HG03196 (cell line): Measurements from ENCODE around the gene ANAPC4.

Source experiments
- ATAC-seq: cut with Tn5 transposase; IDR thresholded peaks from one replicate; pipeline ENCODE4 v1.9.1; 2021; ENCODE audit not compliant: unreplicated experiment

The ANAPC4 gene

DNA sequence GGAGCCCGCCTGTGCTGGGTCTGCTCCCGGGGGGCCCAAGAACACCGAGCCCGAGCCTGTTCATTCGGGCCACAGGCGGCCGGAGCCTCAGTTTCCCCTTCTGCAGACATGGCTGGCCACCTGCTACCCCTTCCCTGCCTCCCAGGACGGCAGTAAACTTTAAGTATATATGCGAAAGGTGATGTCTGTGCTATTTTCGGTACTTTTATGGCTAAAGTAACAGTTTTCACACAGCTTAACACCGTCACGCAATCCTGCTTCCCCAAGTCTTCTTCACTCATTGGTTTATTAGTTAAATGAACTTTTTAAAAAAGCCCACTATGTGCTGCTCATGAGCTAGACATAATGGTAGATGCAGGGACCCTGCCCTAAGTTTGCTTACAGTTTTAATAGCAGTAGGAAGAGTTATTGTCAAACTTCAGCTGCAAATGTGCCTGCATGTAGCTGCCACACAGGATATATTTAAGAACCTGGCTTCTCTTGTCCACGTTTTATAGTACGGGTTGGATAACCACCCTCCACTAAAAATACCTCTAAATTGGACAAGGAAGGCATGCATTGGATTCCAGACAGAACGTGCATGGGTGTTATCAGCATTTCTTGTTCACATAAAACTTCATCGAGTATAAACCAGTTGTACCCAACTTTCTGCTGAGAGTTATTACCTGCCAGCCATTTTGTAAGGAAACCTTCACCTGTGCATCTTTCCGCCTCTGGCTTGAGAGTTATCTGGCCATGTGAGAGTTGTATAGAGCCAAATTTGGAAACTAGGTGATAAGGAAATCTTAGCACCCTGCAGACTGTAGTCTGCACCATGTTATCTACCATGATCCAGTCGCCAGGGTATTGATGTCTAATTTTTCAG is 741 bp downstream of the ANAPC4 start:
- peak; percentile 3 for ATAC-seq

DNA sequence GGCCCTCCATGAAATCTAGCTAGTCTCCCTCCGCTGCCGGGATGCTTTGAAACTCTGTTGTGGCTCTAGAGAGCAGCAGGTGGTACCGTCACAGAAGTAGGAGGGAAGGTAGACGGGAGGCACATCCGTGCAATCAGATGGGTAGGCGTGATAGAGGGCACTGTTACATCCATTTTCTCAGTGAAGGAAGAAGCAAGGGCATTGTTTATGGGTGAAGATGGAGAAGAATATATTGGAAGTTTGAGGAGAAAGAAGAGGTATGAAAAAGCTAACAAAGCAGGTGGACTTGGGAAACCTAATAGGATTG is 1.3 kb downstream of the ANAPC4 start:
- ATAC-seq = no peak

DNA sequence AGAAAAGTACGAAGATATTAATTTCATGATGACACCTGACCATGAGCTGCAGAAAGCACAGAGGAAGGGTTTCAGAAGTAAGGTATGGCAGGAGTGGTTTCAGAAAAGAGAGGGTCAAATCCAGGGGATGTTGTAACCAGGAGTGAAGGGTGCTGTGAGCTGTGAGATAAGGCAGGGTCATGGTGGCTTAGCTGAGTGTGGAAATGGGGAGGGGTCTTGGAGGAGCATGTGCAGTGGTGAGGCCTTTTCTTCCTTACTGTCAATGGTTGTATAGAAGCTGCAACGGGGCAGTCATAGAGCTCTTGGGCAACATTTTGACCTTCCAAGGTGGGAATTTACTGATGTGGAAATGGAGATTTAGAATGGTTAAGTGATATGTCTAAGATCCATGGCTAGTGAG is 2.5 kb downstream of the ANAPC4 start:
- ATAC-seq = no peak

DNA sequence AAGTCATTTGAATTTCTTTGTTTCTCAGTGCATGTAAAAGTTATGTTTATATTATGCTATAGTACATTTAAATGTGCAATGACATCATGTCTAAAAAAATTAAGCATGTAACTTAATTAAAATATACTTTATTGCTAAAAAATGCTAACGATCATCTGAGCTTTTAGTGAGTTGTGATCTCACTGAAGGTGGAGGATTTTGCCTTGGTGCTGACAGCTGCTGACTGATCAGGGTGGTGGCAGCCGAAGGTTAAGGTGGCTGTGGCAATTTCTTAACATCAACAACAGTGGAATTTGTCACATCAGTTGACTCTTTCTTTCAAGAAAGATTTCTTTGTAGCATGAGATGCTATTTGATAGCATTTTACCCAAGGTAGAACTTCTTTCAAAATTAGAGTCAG is 6.6 kb downstream of the ANAPC4 start:
- ATAC-seq = no peak

DNA sequence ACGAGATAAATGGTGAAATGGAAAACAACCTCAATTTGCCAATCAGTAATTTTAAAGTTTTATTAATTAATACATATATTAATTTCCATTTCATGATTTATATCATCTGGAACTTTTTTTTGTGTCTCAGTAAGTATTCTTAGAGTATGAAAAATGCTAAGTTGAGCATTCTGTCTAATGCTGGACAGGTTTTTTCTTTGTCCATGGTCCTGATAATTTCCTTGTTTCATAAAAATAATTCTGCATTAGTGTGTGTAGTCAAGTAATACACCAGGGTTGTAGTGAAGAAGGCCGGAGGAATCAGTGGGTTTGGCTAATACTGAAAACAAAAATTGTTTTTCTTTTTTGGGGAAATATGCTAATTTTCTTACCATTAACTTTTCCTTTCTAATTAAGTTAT is 9.9 kb downstream of the ANAPC4 start:
- no peak for ATAC-seq

DNA sequence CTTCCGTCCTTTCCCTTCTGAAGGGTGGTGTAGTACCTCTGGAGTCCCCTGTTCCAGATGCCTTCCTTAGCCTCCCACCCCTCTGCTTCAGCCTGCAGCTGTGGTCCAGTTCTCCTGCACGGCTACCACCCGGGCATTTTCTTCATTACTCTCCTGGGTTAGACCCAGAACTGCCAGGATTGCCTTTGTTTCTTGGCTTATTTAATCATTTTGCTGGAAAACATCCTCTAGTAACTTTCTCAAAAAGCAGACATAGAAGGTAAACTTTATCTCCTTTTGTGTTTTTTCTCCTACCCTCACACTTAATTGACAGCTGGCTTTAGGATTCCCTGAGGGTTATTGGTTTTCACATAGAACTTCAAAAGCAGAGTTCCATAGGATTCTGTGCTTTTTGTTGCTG is 20.2 kb downstream of the ANAPC4 start:
- ATAC-seq = no peak

DNA sequence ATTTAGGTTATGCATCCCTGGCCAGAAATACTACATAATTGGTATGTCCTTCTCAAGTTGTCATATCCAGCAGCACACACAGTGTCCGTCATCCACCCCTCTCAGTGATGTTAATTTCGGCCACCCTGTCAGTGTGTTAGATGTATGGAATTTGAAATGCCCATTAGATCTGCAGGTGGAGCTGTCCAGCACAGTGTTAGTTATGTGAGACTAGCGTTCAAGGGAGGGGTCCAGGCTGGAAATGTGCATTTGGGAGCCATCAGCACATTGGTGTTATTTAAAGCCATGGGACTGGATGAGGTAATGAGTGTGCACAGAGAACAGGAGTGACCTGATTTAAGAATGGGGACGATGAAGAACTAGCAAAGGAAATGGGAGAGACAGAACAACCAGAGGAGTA is 22.4 kb downstream of the ANAPC4 start:
- ATAC-seq = no peak

DNA sequence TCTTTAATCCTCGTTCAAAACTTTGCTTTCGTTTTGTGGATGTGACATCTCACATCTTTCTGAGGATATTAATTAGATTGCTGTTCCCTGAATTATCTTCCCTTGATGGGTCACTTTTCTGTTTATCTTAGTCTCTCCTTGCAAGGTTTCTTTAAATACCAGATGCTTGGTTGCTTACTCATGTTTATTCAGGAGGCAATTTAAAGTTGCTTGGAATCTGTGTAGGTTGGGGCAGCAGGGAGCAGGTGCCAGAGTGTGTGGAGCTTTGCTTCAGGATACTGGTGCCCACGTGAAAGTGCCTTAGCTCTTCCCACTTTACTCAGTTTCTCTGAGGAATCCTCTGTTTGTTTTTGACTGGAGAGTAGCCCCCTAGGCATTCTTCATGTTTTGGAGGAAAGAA is 24.0 kb downstream of the ANAPC4 start:
- no peak for ATAC-seq

DNA sequence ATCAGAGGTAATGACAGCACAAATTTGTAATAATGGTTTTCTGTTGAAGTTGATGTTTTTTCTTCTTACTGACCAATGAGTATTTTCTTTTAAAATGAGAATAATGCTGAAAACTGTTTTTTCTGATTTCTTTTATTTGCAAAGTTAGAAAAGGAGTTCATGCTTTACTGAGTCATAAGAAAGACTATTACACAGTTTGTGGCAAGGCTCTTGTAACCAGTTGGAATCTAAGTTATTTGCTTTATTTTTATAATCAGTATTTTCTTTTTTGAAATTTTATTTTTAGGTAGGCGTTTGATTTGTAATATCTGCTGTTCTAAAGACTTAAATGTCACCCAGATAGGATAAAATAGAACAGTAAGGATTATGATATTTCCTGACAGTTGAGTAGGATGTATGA is 25.5 kb downstream of the ANAPC4 start:
- ATAC-seq = no peak

DNA sequence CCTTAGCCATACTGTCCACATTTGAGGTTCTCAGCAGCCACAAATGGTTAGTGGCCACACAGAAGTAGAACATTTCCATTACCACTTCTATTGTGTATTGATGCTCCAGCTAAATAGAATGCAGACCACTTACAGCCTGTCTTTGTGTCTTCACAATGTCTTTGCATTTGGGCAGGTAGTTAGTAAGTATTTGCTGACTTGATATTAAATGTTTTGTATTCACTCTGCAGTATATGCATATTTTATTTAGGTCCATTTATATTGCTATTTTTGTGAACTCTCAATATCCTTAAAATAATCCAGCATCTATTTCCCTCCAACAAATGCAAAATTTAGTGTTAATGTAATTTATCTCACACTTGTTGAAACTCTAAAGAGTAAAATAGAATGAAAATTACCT is 26.6 kb downstream of the ANAPC4 start:
- no peak for ATAC-seq

DNA sequence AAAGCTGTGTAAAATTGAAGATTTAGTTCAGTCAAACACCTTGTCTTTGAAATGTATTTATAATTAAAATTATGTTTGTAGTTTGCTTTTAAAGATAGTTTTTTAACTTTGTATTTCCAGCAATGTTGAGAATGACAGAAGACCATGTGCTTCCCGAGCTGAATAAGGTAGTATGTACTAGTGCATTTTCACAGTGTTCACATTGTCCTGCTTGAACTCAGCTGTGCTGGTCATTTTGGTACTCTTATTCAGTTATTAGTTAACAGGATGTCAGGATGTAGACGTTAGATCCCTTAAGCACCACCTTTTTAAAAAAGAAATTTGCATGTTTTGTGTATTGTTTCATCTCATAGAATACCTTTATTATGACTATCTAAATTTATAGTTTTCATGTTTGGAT is 28.4 kb downstream of the ANAPC4 start:
- ATAC-seq = no peak

DNA sequence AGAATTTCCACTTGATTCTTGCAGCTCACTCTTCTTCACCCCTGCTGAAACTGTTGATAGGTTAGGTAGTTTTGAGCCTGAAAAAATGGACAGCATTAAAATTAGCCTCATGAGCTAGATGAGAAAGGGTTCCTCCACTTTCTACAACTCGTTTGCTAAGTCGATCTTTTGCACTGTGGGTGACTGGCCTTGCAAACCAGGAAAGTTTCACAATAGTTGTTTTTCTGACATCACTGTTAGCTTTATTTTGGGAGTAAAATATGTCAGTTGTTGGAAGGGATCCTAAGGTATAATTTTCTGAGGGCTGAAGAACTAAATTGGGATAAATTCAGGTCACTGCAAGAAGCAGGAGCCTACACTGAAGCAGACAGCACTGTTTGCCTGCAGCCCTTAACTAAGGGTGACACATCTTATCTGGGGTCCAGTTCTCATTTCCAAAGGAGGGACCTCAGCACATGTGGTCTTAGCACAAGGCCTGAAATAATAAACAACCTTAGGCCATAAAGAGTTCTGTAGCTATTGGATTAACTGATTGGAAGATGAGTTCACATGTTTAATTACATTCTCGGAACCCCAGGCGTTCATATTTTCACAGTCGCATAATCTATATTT is 29.1 kb downstream of the ANAPC4 start:
- no peak for ATAC-seq

DNA sequence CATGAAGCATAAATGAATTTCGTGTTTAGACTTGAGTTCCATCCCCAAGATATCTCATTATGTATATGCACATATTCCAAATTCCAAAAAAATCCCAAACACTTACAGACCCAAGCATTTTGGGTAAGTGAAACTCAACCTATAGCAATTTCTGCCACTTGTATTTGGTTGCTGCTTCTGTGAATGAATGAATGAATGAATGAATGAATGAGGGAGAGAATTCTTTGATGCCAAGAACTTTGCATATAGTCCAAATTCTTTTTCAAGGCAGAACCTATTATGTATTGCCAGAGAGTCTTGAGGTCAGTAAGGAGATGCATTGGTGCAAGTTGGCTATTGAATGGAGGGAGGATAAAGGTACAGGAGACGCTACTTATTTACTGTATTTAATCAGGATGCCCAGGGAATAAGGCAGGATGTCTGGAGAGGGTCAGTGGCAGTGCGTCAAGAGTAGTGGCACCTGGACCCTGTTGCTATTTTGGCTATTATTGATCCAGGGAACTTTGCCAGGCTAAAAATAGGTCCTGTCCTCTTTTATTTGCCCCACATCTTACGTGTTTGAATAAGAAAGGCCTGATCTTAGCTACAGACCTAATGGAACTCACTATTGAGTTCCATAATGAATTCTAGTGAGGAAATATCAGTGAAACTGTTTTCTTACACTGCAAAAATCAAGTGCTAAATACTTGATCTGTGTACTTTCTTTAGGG is 33.9 kb downstream of the ANAPC4 start:
- no peak for ATAC-seq

DNA sequence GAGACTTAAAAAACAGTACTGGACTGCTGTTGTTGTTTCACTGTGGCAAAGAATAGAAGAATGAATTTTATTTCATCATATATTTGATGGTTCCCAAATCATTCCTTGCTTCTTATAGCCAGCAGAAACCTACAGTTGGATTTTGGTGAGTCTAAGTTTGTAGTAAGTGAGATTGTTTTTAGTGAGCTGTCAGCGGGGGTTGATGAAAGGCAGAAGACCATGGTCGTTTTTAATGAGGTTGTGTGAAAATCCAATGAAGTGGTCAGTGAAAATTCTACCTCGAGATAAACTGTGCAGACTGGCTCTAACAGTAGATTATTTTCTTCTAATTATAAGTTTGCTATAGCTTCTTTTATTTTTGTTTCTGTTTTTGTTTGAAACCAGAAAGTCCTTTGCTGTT is 36.2 kb downstream of the ANAPC4 start:
- no peak for ATAC-seq

DNA sequence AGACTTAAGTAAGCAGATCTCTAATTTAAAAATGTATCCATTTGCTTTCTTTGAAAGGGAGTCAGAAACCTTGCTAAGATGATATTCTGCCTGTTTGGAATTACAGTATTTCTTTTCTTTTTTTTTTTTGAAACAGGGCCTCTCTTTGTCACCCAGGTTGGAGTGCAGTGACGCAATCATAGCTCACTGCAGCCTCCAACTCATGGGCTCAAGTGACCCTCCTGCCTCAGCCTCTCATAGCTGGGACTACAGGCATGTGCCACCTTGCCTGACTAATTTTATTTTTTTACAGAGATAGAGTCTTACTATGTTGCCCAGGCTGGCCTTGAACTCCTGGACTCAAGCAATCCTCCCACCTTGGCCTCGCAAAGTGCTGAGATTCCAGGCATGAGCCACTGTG is 40.0 kb downstream of the ANAPC4 start:
- no peak for ATAC-seq

DNA sequence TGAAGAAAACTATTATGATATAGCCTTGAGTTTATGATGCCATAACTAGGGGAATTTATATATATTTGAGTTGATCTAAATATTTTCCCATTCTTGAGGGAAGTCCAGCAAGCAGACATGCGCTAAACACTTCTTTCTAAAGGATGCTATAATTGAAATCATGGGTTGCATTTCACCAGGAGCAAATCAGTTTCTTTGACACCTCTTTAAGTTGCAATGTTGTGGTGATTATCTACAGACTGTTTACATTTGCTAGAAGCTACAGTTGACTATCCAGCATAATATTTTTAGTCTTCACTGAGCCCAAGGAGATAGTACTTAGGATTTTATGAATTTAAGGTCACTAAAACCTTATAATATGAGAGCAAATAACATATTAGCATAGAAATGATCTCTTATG is 43.9 kb downstream of the ANAPC4 start:
- ATAC-seq = no peak

DNA sequence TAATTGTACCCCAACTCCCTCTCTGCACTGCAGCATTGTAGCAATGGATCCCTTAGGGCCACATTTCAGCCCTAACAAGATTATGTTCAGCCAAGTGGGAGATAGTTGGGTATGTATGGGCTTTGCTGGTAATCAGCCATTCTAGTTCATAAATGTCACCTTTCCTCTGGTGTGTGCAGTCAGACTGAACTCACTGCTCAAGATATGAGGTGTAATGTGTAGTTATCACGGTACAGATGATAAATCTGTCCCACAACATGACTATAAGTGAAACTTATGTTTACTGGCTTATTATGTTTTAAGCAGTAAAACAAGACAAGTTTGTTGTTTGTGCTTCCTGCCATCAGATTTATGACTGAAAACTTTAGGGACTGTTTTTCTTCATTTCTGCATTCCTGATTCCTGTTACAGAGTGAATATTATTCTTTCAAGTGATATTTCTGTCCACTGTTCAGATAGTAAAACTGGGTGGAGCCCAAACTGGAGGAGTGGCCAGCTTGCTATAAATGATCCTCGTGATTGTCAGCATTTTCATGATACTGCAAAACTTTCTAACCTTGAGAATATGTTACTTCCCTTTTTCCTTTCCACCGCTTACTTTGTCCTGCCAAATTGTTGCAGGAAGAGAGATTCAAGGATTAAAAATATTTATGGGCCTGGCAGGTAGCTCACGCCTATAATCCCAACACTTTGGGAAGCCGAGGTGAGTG is 44.9 kb downstream of the ANAPC4 start:
- ATAC-seq = no peak

DNA sequence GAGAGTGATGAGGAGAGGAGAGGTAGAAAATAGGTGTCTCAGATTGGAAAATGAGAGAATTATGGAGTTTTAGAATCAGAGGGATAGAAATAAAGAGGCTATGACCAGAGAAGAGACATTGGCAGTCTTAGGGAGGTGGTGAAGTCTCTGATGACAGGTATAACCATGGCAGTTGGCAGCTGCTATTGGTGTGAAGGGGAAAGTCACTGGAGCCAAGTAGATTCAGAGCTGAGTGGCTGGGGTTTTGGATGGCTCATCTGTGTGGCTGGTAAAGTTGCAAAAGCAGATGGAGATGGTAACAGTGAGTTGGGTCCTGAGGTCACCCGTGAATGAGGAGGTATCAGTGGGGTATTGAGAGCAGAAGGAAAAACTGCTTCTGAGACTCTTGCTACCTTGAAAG is 46.5 kb downstream of the ANAPC4 start:
- ATAC-seq = no peak

DNA sequence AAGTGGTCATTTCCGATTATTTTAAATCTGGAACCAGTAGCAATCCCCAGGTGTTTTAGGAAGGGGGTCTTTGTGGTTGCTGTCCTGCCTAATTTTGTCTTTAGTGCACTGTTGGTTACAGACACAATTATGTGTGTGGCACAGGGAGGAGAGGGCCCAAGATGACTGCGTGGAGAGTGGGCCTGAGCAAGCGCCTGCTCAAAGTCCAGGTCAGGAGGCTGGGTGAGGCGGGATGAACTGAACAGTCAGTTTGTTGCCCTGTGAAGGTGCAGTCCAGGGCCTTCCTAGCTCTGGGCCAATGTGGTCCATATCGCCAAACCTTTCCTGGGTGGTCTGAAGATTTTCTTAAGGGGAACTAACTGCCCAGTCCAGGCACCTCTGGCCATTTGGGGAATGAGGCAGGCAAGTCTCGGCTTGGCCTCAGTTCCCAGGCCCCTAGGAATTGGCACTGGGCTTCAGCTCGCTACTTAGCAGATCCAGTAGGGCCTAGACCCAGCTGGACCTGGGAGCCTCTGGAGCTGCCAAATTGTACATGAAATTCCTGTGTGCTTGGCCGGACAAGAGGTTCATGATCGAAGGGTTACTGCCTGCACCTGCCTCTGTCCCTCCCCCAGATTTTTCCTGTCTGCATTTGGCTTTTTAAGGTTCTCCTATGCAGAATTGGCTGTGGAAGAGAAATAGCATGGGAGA is 47.6 kb downstream of the ANAPC4 start:
- ATAC-seq = no peak

DNA sequence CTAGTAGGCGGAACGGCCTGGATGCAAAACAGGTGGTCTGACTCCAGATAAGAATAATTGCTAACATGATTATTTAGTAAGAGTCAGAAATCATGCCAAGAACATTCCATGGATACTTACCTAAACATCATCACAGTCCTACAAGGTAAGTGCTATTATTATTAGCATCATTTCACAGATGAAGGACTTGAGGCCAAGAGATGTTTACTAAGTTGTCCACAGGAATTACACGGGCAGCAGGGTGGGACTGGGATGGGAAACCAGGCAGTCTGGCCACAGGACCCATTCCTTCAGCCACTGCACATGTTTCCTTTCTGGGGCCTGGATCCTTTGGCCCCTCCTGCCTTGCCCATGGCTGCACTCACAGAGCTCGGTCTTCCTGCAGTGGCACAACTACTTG is 48.3 kb downstream of the ANAPC4 start:
- no peak for ATAC-seq

DNA sequence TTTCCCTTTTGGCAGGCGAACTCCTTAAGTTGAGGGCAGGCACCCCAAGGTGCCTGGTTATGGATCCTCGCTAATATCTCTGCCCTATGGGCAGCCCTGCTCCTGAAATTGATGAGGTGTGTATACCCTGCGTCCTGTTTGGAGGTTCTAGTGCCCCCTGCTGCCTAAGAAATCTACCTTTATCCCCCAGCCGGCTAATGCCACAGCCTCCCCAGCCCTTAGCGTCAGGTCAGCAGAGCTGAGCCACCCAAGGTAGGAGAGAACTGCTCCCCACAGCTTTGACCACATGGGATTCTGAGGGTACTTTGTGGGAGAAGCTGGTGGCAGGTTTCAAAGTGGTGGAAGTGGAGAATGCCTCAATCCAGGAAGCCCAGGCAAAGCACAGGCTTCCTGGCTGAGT is 50.8 kb downstream of the ANAPC4 start:
- no peak for ATAC-seq
